GM19397 (cell line): Measurements from ENCODE around the gene NTM.
"Not testable (repeated sequence)": the region's sequence is repeated elsewhere in the genome, so short reads cannot be mapped to it uniquely, and the experiment has no call there.

Experiments used
- ATAC-seq: cut with Tn5 transposase; IDR thresholded peaks from one replicate; pipeline ENCODE4 v1.9.1; 2021; ENCODE audit warnings: mild to moderate bottlenecking, moderate library complexity; ENCODE audit not compliant: unreplicated experiment

Gene NTM

DNA sequence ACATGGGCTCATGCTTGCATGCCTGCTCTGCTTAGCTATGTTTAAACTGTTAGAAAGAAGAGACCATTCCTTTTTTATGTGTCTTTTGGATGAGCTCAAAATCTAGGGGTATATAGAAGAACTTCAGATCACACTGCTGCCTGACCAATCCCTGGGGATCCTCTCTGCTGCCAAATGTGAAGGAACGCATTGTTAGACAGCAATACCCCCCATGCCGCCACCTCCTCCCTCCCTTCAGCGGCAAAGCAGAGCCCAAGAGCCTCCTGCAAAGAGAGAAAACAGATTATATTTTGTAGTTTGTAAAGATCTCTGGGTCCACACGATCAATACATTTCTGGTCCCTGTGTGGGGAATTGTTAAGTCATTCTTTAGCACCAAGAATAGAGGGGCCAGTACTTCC, 677.6 kb downstream of the NTM start:
- no peak for ATAC-seq

DNA sequence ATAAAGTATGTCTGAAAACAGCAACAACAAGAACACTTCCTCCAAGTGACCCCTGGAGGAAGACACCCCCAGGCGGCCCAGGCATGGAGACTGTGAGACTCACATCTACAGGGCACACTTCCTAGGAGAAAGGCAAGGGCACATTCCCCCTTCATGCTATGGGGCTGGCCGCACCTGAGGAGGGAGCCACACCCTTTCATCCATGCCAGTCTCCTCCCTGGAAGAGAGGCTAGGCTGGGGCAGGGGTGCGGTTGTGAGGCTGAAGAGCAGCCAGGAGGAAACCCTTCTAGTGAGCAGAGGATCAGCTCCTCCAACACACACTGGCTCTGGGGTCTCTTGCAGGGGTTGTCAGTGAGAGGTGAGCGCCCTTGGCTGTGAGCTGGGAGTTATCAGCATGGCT, 678.8 kb downstream of the NTM start:
- ATAC-seq: no peak

DNA sequence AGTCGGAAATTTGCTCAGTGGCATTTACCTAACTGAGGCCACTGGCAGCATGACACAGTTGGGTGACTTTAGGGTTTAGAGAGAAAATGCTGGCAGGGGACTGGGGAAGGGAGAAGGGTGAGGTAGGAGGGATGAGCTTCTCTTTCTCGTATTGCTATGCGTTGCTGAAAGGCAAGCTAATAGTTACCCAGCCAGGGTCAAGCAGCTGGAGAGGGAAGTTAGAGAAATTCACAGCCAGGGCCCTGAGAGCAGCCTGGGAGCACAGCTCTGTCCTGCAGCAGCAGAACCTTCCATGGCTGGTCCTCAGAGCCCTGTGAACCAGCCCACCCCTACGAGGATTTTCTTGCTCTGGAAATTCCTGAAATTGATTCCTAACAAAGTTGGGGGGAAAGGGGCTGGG, 679.6 kb downstream of the NTM start:
- no peak for ATAC-seq

DNA sequence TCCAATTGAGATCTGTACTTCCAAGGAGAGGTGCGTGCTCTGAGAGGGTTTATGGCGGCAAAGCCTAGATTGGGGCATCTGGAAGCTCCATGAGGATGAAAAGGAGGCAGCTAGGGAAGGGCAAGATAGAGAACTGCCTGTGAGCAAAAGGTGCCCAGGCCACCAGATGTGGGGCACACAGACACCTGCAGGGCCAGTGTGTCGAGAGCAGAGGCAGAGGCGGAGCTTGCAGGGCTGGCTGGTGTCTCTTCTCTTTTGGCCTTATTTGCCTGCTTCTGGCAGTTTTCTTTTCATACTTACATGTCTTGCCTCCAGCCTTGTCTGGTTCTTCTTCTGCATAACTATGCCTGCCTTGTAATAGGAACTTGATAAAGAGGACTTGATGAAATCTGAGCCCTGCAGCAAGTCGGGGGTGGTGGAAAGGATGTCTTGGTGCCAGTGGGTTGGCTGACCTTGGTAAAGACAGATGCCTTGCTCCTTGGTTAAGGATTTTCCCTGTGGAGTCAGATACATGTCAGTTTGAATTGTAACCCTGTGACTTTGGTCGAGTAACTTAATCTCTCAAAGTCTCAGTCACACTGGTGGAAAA, 680.3 kb downstream of the NTM start:
- ATAC-seq: no peak

DNA sequence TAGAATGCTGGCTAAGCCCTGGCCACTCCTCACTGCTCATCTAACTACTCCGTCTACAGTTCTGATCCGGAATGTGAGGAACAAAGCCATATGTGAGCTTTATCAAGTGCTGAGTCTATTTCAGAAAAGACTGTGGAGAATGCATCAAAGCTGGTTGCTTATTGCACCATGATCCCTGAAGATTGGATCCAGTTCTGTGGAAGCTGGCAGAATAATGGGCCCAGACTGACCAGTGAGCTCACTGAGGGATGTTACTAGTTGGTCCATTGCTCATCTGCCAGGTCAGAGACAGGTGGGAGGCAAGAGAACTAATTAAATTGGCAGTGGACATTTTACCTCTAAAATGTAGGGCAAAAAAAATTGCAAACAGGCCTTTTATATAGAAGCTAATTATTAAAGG, 681.3 kb downstream of the NTM start:
- no peak for ATAC-seq

DNA sequence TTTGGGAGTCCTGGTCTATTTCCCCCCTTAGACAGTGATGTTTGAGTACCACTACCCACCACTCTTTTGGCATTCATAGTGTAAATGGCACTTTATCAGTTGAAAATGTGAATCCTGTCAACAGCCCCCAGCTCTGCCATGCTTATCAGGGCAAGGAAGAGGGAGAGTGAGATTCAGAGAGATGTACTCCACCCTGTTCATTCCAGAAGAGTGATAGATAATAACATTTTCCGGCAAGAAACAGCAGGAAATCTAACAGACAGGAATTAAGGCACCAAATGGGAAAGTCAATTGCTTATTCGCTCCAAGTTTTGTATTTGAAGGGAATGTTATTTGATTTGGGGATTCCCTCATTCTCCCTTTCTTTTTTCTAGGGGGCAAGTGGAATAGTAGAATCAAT, 681.9 kb downstream of the NTM start:
- no peak for ATAC-seq

DNA sequence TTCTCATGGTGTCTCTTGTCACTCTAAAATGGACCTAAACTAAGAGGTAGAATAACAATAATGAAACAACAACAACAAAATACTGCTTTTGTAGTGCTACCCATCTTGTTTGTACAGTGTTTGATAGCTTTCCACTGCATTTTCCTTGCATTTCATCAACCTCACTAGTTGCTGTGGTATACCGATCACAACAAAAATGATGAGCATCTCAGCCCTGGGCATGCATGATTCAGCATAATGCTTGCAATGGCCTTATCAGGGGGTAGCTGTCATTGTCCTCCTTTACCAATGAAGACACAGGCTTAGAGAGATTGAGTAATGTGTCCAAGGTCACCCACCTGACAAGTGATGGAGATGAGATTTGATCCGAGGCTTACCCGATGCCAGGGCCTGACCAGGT, 682.5 kb downstream of the NTM start:
- no peak for ATAC-seq

DNA sequence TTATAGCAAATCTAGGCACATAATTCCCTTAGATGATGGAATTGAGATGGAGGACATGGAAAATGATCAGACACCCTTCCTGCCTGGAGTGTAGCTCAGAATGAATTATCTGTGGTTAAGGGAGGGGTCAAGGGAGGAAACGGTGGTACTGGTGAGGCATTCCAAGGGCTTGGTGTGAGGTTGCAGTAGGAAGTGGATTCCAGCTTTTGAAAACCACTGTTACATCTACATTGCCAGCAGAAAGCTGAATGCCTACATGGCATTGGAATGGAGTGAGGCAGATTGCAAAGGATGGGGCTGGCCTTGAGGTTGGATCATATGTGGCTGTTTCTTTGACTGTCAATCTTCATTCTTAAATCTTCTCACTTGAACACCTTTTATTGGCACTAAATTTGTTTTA, 684.4 kb downstream of the NTM start:
- no peak for ATAC-seq

DNA sequence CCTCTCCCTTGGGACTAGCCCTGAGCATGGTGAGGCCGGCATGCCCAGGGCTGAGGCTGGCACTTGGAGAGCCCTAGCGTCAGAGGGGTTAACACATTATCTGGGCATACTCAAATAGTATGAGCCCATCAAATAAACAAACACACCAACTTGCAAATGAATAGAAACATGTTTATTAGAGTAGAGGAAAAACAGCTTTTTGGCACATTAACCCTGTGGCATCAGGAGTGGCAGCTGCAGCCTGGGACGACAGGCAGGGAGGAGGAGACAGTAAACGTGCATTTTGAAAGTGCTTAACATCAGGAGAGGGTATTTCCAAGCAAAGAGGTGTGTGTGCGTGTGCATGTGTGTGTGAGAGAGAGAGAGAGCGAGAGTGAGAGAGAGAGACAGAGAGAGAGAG, 684.9 kb downstream of the NTM start:
- ATAC-seq: no peak

DNA sequence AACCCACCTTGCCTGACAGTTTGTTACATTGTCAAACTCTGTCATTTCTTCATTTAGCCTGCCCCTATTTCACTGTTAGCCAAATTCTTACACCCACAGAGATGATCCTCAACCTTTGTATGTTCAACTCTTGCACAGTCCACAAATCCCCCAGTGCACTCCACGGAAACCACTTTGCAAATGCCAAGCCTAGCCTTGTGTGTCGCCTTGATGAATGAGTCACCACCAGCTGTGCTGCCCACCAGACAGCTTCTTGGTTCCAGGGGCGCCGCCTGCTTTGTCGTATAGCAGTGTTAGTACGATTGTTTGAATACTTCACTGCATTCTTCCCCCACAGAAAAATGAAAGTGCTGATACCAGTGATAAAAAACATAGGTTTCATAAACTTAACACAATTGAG, 686.3 kb downstream of the NTM start:
- no peak for ATAC-seq

DNA sequence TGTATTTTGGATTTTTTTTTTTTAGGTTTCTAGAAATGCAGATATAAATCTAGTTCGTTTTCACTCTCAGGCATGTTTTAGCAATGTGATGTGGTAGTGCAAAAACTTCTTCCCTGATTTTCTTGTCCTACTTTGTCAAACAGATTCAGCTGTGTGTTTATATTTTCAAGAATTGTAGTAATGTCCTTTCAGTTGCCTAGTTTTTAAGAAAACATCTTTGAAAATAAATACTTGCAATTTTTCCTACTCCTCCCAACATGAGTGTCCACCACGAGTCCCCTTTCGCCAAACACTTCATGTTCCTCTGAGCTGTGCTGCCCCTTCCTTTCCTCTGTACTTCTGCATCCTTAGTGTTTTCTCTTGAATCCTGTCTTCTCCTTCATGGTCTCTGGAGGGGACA, 686.9 kb downstream of the NTM start:
- no peak for ATAC-seq

DNA sequence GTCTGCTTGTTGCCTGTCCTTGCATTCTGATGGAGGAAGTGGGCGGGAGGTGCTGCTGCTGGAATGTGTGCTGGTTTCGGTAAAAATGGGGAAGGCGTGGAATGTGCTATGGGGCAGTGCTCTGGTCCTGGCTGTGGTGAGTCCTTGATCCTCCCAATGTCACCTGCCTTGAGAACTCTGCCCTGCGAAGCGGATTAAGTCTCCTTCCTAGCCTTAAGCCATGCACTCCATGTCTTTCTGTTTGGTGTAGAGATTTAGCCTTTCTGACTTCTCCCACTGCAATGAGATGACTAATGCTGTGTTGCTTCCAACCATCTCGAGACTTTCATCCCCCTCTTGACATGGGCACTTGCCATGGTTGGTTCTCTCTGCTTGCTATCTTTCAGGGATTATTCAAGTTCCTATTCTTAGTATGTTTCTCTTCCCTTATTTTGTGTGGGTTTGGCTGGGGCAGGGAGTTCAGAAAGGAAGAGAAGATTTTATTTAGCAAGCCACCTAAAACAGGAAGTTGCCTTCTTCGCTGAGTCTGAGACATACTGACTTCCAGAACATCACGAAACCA, 687.9 kb downstream of the NTM start:
- ATAC-seq: no peak

DNA sequence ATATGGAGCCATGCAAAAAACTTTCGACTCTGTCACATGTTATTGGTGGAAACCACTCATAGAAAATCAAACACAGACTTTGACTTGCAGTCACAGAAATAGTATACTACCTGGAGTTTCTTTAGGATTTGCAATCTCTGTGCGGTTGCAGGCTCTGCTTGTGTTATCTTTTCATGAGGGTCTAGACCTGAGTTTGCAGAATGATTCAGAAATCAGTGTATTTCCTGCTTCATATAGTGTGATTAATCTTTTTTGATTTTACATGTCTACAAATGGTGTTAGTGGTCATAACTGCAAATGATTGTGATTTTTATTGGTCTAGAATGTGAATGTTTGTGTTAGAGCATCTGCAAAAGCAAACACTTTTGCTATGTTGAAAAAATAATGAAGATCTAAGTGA, 690.2 kb downstream of the NTM start:
- no peak for ATAC-seq

DNA sequence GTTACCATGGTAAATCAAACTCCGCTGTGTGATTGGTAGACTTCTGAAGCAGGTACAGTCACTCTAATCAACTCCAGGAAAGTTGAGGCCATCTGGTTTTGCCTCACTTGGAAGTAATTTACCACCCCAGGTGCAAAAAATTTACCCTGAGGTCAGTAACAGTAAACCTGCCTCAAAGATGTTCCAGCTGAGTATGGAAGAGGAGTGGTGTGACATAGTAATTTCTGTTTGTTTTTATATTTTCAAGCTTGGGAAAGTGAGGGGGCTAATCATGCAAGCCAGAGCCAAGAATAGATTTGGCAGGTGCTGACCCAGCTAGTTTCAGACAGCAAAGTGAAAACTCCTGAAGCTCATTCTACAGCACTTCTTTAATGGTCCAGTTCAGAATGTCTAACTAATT, 691.6 kb downstream of the NTM start:
- ATAC-seq: no peak

DNA sequence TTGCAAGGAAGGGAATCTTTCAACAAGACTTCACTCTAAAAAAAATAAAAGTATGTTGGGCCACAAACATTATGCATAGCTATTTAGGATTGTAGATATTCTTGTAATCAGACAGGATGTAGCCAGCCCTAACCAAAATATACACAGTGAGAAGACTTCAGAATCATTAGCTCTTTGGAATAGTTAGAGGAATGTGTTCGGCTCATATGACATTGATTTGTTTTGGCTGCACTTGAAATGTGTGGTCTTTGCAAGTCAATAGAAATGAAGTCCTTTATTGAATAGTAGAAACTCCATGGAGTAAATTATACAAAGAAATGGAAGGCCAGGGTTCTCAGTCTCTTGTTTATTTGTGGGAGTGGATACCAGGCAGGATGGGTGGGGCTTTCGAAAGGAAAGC, 692.1 kb downstream of the NTM start:
- ATAC-seq: no peak

DNA sequence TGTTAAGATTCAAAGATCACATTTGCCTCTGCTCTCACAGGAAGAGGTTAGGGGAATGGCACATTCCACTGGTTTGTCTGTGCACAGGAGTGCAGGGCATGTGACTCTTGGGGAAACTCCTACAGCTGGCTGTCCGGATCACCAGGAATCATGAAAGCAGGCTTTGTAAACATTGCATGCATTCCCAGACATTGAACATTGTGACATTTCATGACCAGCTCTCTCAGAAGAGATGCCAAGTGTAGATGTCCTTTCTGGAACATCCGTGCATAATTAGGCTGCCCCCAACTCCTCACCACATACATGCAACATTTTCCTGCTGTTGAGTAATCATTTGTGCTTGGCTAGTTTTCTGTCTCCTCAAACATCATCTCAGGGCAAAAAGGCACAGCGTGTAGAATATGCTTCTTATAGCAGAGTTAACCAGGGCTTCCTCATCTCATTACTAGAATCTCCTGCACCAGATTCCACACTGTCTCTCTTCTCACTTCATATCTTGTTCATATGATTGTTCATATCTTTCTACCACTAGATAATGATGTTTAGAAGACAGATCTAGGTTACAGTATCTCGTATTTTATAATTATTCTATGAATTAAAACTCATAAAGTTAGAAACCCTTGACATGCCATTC, 694.7 kb downstream of the NTM start:
- no peak for ATAC-seq

DNA sequence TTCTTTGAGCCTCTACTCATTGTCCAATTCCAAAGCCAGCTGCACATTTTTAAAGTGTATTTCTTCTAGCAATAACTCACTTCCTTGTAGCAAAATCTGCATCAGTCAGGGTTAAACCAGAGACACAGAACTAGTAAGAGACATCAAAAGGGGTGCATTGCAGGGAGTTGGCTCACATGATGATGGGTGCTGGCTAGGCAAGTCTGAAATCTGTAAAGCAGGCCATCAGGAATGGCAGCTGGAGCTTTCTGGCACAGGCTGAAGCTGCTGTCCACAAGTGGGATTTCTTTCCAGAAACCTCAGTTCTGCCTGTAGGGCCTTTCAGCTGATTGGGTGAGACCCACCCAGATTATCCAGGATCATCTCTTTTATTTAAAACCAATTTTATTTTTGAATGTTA, 698.1 kb downstream of the NTM start:
- no peak for ATAC-seq

DNA sequence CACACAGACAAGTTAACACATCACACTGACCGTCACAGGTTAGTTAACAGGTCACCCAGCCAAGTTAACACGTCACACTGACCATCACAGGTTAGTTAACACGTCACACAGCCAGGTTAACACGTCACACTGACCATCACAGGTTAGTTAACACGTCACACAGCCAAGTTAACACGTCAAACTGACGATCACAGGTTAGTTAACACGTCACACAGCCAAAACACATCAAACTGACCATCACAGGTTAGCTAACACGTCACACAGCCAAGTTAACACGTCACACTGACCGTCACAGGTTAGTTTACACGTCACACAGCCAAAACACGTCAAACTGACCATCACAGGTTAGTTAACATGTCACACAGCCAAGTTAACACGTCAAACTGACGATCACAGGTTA, 699.2 kb downstream of the NTM start:
- ATAC-seq: not testable (repeated sequence)

DNA sequence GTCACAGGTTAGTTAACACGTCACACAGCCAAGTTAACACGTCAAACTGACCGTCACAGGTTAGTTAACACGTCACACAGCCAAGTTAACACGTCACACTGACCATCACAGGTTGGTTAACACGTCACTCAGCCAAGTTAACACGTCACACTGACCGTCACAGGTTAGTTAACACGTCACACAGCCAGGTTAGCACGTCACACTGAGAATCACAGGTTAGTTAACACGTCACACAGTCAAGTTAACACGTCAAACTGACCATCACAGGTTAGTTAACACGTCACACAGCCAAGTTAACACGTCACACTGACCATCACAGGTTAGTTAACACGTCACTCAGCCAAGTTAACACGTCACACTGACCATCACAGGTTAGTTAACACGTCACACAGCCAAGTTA, 700.5 kb downstream of the NTM start:
- not testable (repeated sequence) for ATAC-seq

DNA sequence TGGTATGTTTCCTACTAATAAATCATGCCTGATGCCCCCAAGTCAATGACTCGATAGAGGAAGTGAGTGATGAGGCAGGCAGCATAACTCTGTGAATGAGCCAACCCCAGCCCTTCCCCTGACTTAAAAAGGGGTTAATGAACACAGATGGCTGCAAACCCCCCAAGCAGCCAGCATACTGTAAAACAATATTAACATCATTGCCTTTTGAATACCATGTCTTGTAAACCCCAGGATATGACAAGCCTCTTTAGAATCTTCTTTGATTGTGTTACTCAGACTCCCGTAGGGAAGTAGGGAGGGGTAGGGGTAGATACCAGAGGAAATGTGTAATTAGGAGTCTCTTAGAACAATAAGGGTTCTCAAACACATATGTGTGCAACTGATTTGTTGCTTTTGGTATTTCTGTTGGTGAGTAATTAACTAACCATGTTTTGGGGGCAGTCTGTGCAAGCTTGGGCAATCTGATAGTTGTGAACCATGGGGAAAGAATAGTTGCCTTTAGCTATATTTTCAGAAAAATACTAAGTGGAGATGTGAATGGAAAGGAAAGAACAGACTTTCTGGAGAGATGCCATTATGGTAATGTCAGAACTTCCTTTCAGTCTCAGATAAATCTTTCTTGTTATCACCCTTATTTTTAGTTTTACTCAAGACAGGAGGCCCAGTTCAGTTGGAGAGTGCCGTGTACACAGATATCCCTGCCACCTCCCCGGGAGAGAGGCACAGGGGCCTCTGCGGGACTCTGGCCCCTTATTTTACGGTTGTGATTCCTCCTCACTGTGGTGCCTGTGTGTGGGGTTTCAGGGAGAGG, 701.8 kb downstream of the NTM start:
- ATAC-seq: no peak

DNA sequence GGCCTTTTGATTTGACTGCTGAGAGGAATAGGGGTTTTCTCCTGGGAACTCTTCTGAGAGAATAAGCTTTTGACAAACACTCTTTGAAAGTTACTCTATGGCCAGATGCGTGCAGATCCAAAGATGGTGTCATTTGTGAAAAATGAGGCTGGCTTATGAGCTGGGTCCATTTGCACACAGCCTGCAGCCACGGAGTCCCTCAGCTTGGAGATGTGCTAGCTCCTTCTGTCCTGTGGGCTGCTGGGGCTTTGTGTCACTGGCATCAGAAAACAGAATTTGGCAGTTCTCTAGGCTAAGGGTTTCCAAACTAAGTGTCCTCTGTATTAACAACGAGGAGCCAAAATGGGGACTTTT, 702.4 kb downstream of the NTM start:
- ATAC-seq: no peak

DNA sequence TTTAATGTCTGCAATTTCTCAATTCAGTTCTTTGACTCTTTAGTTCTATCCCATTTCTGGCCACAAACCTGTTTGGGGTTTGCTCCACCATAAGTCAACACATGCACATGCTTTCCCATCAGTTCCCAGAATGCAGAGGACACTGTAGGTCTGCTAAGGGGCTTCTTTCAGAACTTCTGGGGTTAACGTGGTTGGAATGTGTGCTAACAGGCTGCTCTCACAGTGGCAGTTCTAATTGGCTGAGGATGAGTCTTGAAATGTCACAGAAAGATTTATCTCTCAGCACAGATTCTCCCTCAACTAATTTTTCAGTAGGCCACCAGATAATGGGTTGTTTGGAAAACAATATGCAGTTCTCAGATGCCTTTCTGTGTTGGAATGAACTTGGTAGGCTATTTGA, 703.4 kb downstream of the NTM start:
- no peak for ATAC-seq
